Mucosa of stomach (tissue), 1 donor: ENCODE measurements around the gene PKN3.
"Not testable (repeated sequence)": the region's sequence is repeated elsewhere in the genome, so short reads cannot be mapped to it uniquely, and the experiment has no call there.

Source experiments
- H3K27me3 ChIP-seq: one replicate; pipeline ENCODE4 v1.7.0; 2013; ENCODE audit warnings: mild to moderate bottlenecking, low read length; ENCODE audit not compliant: control insufficient read depth, insufficient read depth
- H3K36me3 ChIP-seq: one replicate; pipeline ENCODE4 v1.7.0; 2013; ENCODE audit warnings: low read length; ENCODE audit not compliant: control insufficient read depth, insufficient read depth
- H3K4me1 ChIP-seq: one replicate; pipeline ENCODE4 v1.7.0; 2013; ENCODE audit warnings: mild to moderate bottlenecking, low read length; ENCODE audit not compliant: control insufficient read depth, insufficient read depth
- H3K4me3 ChIP-seq: one replicate; pipeline ENCODE4 v1.7.0; 2013; ENCODE audit warnings: low read length
- H3K9ac ChIP-seq: one replicate; pipeline ENCODE4 v1.7.0; 2013; ENCODE audit warnings: mild to moderate bottlenecking, low read length, moderate library complexity
- H3K9me3 ChIP-seq: one replicate; pipeline ENCODE4 v1.7.0; 2013; ENCODE audit warnings: mild to moderate bottlenecking, low read length, moderate library complexity; ENCODE audit not compliant: control insufficient read depth
- donor health status: Pancreatic carcinoma.

The PKN3 gene

DNA sequence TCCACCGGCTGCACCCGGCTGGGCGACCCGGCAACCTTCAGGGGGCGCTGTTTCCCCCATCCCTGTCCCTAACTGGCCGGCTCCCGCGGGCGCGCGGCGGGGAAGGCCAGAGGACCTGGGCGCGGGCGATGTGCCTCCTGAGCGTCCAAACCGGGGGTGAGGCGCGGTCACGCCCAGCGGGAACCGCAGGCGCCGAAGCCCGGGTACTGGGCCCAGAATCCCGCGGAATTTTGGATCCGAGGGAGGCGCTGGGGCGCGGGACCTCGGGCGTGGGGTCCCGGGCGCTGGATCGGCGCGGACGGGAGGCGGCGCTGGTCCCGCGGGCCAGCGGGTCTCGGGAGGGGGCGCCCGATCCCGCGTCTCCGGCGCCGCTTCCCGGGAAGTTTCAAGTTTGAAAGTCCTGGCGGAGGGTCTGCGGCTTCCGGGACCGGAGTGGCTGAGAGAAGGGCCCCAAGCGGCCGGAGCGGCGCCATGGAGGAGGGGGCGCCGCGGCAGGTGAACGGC is at the start of gene PKN3:
Gene PKN3 (plus strand): TSS at position 59 of the 504 bp plus-strand sequence. CDS start 413 bp downstream, at position 472.
- Histone ChIP-seq H3K27me3 (no peaks in the 10 kb centered on the region), H3K36me3 (no peaks in the 10 kb centered on the region), H3K9me3 (no peaks in the 10 kb centered on the region), H3K9ac (peak within 1 kb of the TSS; percentile 80), H3K4me1 (peaks cover 14% of the 10 kb centered on the region), H3K4me3 (peak within 1 kb of the TSS; percentile 60)

DNA sequence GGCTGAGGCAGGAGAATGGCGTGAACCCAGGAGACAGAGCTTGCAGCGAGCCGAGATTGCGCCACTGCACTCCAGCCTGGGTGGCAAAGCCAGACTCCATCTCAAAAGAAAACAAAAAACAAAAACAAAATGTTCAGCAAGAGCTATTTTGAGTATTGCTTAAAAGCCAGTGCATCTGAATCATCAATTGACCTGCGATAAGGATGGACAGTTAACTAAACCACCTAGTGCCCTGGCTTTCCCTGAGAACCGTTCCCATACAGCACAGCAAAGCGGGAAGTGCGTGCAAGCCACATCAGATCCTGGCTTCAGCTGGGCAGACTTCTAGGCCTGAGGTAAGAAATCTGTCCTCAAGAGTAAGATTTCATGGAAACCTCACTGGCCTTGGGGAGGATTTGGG is 48.4 kb upstream of the PKN3 start:
- Histone ChIP-seq H3K9ac (no peak overlapping the region), H3K9me3 (no peaks in the 10 kb centered on the region)

GRCh38 chr9:128654481-128654880 is 47.8 kb upstream of the PKN3 start:
- no peak overlapping the region for H3K9ac ChIP-seq
- no peaks in the 10 kb centered on the region for H3K36me3 ChIP-seq
- H3K4me1 ChIP-seq, result no peaks in the 10 kb centered on the region
- no peaks in the 10 kb centered on the region for H3K27me3 ChIP-seq
- no peaks in the 10 kb centered on the region for H3K9me3 ChIP-seq
- no peak overlapping the region for H3K4me3 ChIP-seq

More for the DNA sequence above, 48.4 kb upstream of the PKN3 start:
- Histone ChIP-seq H3K27me3 (no peaks in the 10 kb centered on the region), H3K4me3 (no peak overlapping the region), H3K4me1 (no peaks in the 10 kb centered on the region), H3K36me3 (no peaks in the 10 kb centered on the region)

DNA sequence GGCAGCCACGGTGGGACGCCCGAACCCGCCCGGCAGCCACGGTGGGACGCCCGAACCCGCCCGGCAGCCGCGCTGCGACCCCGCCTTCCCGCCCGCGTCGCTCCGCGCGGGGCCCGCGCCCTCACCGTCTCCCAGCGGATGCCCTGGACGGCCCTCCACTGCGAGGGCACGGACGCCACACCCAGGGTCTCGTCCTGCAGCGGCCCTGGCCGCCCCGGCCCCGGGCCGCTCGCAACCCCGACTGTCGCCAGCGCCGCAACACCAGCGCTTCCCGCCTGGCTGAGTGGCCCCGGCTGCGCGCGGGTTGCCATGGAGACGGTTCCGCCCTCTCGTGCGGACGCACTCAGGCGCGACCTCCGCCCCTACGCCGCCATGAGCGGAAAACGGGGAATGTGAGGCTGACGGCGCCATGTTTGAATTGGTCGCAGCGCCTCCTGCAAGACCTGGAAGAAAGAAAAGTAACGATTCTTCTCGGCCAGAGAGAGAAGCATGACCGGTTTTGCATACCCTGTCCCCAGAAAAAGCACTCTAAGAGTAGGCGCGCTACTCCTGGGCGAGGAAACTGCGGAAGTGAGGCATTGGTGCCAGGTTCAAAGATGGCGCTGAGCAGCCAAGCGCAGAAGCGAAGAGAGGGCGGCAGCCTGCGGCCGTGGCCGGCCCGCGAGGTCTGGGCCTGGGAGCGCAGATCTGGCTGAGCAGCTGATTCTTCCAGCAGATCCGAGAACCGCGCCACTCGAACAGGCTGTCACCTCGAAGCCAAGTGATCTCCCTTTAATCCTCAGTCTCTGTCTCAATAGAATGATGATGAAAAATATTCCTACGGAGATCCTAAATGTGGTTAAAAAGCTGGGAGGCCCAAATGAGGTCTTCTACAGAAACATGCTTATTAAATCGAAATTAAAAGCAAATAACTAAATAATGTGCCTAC is 45.6 kb upstream of the PKN3 start, which contains the start of gene DYNC2I2:
Gene DYNC2I2 (minus strand): TSS at position 432 of the 928 bp plus-strand sequence. CDS start 121 bp downstream, at position 311.
- Histone ChIP-seq H3K4me1 (no peaks in the 10 kb centered on the region), H3K27me3 (no peaks in the 10 kb centered on the region), H3K4me3 (peak within 1 kb of the TSS; percentile 84), H3K36me3 (no peaks in the 10 kb centered on the region), H3K9ac (peak within 1 kb of the TSS; percentile 96), H3K9me3 (no peaks in the 10 kb centered on the region)

GRCh38 chr9:128657344-128657704 is 45.0 kb upstream of the PKN3 start:
- no peaks in the 10 kb centered on the region for H3K9me3 ChIP-seq
- H3K4me3 ChIP-seq, result no peak overlapping the region
- no peaks in the 10 kb centered on the region for H3K36me3 ChIP-seq
- no peaks in the 10 kb centered on the region for H3K4me1 ChIP-seq
- peak overlapping the region; percentile 96 for H3K9ac ChIP-seq
- no peaks in the 10 kb centered on the region for H3K27me3 ChIP-seq

GRCh38 chr9:128657796-128658195 is 44.5 kb upstream of the PKN3 start:
- Histone ChIP-seq H3K4me1 (no peaks in the 10 kb centered on the region), H3K9me3 (no peaks in the 10 kb centered on the region), H3K36me3 (no peaks in the 10 kb centered on the region), H3K4me3 (no peak overlapping the region), H3K27me3 (no peaks in the 10 kb centered on the region), H3K9ac (no peak overlapping the region)

GRCh38 chr9:128666481-128666941 is 35.8 kb upstream of the PKN3 start:
- H3K4me1 ChIP-seq, H3K36me3 ChIP-seq, H3K4me3 ChIP-seq, H3K9ac ChIP-seq, H3K27me3 ChIP-seq, H3K9me3 ChIP-seq: not testable (repeated sequence)

DNA sequence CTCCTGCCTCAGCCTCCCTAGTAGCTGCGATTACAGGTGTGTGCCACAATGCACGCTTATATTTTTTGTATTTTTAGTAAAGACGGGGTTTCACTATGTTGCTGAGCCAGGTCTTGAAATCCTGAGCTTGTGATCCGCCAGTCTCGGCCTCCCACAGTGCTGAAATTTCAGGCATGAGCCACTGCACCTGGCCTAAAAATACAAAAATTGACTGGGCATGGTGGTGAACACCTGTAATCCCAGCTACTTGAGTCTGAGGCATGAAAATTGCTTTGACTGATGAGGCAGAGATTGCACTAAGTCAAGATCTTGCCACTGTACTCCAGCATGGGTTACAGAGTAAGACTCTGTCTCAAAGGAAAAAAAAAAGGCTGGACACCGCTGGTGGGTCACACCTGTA is 32.5 kb upstream of the PKN3 start:
- Histone ChIP-seq H3K9ac (no peak overlapping the region), H3K36me3 (no peaks in the 10 kb centered on the region), H3K27me3 (no peaks in the 10 kb centered on the region), H3K4me1 (no peaks in the 10 kb centered on the region), H3K4me3 (no peak overlapping the region), H3K9me3 (no peaks in the 10 kb centered on the region)

DNA sequence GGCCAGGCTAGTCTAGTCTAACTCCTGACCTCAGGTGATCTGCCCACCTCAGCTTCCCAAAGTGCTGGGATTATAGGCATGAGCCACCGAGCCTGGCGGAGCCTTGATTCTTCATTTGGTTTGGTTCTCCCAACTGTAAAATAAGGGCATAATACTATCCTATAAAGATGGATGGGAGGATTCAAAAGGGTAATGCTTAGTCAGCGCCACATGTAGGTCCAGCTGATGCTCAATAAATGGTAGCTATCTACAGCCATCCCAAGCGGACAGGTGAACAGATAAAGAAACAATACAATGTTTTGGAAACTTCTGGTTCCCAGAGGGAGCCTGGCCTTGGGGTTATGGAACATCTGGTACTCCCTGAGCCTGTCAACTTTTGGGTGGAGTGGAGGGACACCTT is 26.9 kb upstream of the PKN3 start:
- H3K27me3 ChIP-seq, result no peaks in the 10 kb centered on the region
- H3K36me3 ChIP-seq, result no peaks in the 10 kb centered on the region
- no peaks in the 10 kb centered on the region for H3K9me3 ChIP-seq
- no peak overlapping the region for H3K9ac ChIP-seq
- H3K4me3 ChIP-seq, result no peak overlapping the region
- H3K4me1 ChIP-seq, result no peaks in the 10 kb centered on the region

GRCh38 chr9:128677794-128678193 is 24.5 kb upstream of the PKN3 start:
- no peaks in the 10 kb centered on the region for H3K36me3 ChIP-seq
- no peak overlapping the region for H3K4me3 ChIP-seq
- no peaks in the 10 kb centered on the region for H3K27me3 ChIP-seq
- no peak overlapping the region for H3K9ac ChIP-seq
- H3K4me1 ChIP-seq, result no peaks in the 10 kb centered on the region
- no peaks in the 10 kb centered on the region for H3K9me3 ChIP-seq

- H3K9ac ChIP-seq, result peak overlapping the region; percentile 97
- H3K36me3 ChIP-seq, result no peaks in the 10 kb centered on the region
- peaks cover 37% of the 10 kb centered on the region for H3K4me1 ChIP-seq
- peak overlapping the region; percentile 72 for H3K4me3 ChIP-seq
- H3K9me3 ChIP-seq, result no peaks in the 10 kb centered on the region
- no peaks in the 10 kb centered on the region for H3K27me3 ChIP-seq
Measured at GRCh38 chr9:128683340-128684064, 18.8 kb upstream of the PKN3 start.

DNA sequence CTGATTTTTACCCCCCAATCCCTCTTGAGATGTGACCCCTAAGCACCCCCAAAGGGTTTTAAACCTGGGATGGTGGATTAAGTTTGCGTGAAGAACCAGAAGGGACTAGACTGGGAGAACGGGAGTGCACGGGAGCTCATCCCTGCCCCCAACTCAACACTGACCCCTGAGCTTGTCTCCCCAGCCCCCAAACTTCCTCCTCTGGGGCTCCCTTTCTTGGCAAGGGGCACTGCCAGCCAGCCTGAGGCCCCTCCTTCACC is 18.3 kb upstream of the PKN3 start:
- H3K36me3 ChIP-seq, result no peaks in the 10 kb centered on the region
- H3K4me1 ChIP-seq, result peaks cover 38% of the 10 kb centered on the region
- H3K9ac ChIP-seq, result peak overlapping the region; percentile 97
- H3K9me3 ChIP-seq, result no peaks in the 10 kb centered on the region
- H3K4me3 ChIP-seq, result peak overlapping the region; percentile 72
- no peaks in the 10 kb centered on the region for H3K27me3 ChIP-seq
